Natural killer cell (primary cell): ENCODE data around the gene ID3. TPM values are rescaled to one million over a fixed set of nuclear protein-coding genes. Genes with fewer than 3 reads are reported as not detected.
A peak's percentile ranks its signal among the peaks of the same experiment; 100 is the strongest.

Experiments
- ATAC-seq, 3 donors: fragments of 150-1000 bp in 2 of 3; fragments of 200-7000 bp in 1 of 3; cut with Tn5 transposase; 1 replicate in 1 of 3; 2 replicates in 2 of 3; pipeline ENCODE4 v1.10.0; 2021; ENCODE audit warnings: mild to moderate bottlenecking in 2 of 3, moderate library complexity in 2 of 3
- DNase-seq, 2 donors: peaks; one replicate each; pipeline versions ENCODE4 v3.0.0 to v3.0.0-alpha.2; 2013 to 2021; ENCODE audit warnings: mixed read lengths in 1 of 2
- H3K27ac ChIP-seq: one replicate; pipeline ENCODE4 v1.5.1; 2013; ENCODE audit warnings: mild to moderate bottlenecking, low read length
- H3K27me3 ChIP-seq: one replicate; pipeline ENCODE4 v1.6.1; 2013; ENCODE audit warnings: low read length; ENCODE audit not compliant: control insufficient read depth, insufficient read depth
- H3K36me3 ChIP-seq: one replicate; pipeline ENCODE4 v1.6.1; 2013; ENCODE audit warnings: low read length; ENCODE audit not compliant: control insufficient read depth, insufficient read depth
- H3K4me1 ChIP-seq: one replicate; pipeline ENCODE4 v1.6.1; 2013; ENCODE audit warnings: low read length; ENCODE audit not compliant: control insufficient read depth, insufficient read depth
- H3K4me3 ChIP-seq: one replicate; pipeline ENCODE4 v1.5.1; 2013; ENCODE audit warnings: low read length
- H3K9me3 ChIP-seq: one replicate; pipeline ENCODE4 v1.6.1; 2013; ENCODE audit warnings: low read length; ENCODE audit not compliant: control insufficient read depth, insufficient read depth
- H3K27ac Mint-ChIP-seq, 2 donors: one replicate each; pipeline ENCODE4 v1.8.0; 2022; ENCODE audit warnings: mild to moderate bottlenecking in 2 of 2, mixed read lengths in 2 of 2, moderate library complexity in 1 of 2
- H3K27me3 Mint-ChIP-seq, 2 donors: one replicate each; pipeline ENCODE4 v1.8.0; 2022; ENCODE audit warnings: low read depth in 2 of 2, mixed read lengths in 2 of 2
- H3K36me3 Mint-ChIP-seq: one replicate; pipeline ENCODE4 v1.8.0; 2022; ENCODE audit warnings: mixed read lengths
- H3K4me1 Mint-ChIP-seq, 2 donors: one replicate each; pipeline ENCODE4 v1.8.0; 2022; ENCODE audit warnings: mixed read lengths in 2 of 2
- H3K4me3 Mint-ChIP-seq: one replicate; pipeline ENCODE4 v1.8.0; 2022; ENCODE audit warnings: mild to moderate bottlenecking, moderate library complexity, mixed read lengths
- H3K9me3 Mint-ChIP-seq, 2 donors: one replicate each; pipeline ENCODE4 v1.8.0; 2022; ENCODE audit warnings: mixed read lengths in 2 of 2
- WGBS: methylation state at CpG from one replicate; pipeline ENCODE4 v1.1.7; 2013; ENCODE audit warnings: missing lambda C conversion rate; ENCODE audit not compliant: insufficient coverage; 5-methylcytosine and 5-hydroxymethylcytosine counted together
- intact Hi-C: fragments of 100-400 bp; cut with micrococcal nuclease; formaldehyde crosslinking; loops from one replicate; pipeline ENCODE4 v1.14.2; 2022
- total RNA-seq, 4 donors: library from RNA; stranded (reverse); fragments of 120-200 nt in 1 of 4; gene quantifications; one replicate each; pipeline versions ENCODE4 v1.2.3 to v1.2.4, GENCODE V29; 2013 to 2022
- TF ChIP-seq, protein P1 (sequence below): fragments of 200-600 bp; IDR thresholded peaks from one replicate; pipeline ENCODE4 v1.8.0; 2022; ENCODE audit warnings: antibody characterized with exemption

The ID3 gene
- total RNA-seq, 3 donors from 2014 or later (not counting 1 experiment from before 2014, with no cell fraction given): 0.29 to 6.5 (median 2.4) TPM

DNA sequence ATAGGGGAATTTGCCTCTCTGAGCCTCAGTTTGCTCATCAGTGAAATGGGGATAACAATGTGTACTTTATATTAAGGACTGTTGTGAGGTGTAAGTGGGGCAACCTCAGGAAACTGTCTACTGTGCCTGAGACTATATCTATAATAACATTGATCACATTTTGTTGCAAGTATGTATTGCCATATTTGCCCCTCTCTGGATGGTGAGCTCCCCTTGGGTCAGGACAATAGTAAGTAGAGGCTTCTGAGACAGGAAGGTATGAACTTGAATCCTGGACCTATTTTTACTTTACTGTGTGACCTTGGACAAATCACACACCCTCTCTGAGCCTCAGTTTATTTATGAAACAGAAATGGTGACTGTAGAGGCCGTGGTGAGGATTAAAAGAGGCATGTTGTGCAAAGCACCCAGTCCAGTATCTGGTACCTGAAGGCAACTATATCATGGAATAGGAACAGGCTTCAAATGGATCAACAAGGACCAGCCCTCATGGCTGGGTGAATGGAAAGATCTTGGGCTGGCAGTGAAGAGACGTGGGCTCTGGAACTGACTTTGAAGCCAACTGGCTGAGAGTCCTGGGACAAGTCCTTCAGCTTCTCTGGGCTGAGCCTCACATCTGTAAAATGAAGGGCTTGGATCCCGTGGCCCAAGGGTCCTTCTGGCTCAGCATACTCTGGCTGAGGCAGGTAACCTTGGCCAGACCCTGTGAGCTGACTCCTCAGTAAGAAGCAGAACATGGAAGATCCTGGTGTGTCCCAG lies 35.0 kb upstream of the ID3 start:
- Histone ChIP-seq H3K27ac (peak overlapping the region; percentile 20), H3K27me3 (no peaks in the 10 kb centered on the region), H3K4me1 (peaks cover 67% of the 10 kb centered on the region), H3K36me3 (no peaks in the 10 kb centered on the region), H3K4me3 (no peak overlapping the region), H3K9me3 (no peaks in the 10 kb centered on the region)
- Mint-ChIP-seq H3K27me3 (no peaks in the 10 kb centered on the region), H3K4me1 (peaks cover 27 to 41% of the 10 kb centered on the region in 2 donors), H3K27ac (no peak overlapping the region), H3K4me3 (no peak overlapping the region), H3K9me3 (no peaks in the 10 kb centered on the region), H3K36me3 (no peaks in the 10 kb centered on the region)
- ATAC-seq (no peak), DNase-seq (no peak)
- TF ChIP-seq, protein P1, sequence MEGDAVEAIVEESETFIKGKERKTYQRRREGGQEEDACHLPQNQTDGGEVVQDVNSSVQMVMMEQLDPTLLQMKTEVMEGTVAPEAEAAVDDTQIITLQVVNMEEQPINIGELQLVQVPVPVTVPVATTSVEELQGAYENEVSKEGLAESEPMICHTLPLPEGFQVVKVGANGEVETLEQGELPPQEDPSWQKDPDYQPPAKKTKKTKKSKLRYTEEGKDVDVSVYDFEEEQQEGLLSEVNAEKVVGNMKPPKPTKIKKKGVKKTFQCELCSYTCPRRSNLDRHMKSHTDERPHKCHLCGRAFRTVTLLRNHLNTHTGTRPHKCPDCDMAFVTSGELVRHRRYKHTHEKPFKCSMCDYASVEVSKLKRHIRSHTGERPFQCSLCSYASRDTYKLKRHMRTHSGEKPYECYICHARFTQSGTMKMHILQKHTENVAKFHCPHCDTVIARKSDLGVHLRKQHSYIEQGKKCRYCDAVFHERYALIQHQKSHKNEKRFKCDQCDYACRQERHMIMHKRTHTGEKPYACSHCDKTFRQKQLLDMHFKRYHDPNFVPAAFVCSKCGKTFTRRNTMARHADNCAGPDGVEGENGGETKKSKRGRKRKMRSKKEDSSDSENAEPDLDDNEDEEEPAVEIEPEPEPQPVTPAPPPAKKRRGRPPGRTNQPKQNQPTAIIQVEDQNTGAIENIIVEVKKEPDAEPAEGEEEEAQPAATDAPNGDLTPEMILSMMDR: no peak
- 88% methylated on average over 3 of the region's 3 CpGs for WGBS
- intact Hi-C loops: no loop called here

DNA sequence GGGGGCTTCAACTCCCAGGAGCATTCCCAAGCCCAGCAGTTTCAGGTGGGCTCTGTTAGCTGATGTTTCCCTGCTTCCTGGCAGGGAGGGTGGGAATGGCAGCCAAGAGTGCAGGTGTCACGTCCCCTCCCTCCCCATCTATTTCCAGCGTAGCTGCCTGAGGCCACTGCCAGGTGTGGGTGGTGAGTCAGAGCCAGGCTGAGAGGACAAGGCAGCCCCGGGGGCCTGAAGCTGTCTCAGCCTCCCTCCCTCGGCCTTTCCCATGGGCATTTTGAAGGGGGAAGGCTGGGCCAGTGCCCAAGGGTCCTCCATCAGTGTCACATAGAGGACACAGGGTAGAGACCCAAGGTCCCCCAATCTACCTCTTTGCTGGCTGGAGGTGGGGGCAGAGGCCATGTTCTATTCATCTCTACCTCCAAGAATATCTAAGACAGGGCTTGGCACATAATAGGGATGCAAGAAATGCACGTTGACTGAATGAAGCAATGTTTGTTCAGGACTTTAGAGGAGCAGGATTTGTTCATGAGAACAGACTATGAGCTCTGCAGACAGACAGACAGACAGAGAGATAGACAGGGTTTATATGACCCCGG lies 34.4 kb upstream of the ID3 start:
- Histone ChIP-seq H3K9me3 (no peaks in the 10 kb centered on the region), H3K4me3 (no peak overlapping the region), H3K27me3 (no peaks in the 10 kb centered on the region), H3K27ac (peak overlapping the region; percentile 5), H3K4me1 (peaks cover 64% of the 10 kb centered on the region), H3K36me3 (no peaks in the 10 kb centered on the region)
- Mint-ChIP-seq H3K36me3 (no peaks in the 10 kb centered on the region), H3K4me3 (no peak overlapping the region), H3K9me3 (no peaks in the 10 kb centered on the region), H3K27me3 (no peaks in the 10 kb centered on the region), H3K27ac (no peak overlapping the region), H3K4me1 (peaks cover 27 to 41% of the 10 kb centered on the region in 2 donors)
- no peak for DNase-seq
- intact Hi-C loops: no loop called here
- ATAC-seq: no peak
- TF ChIP-seq, protein P1: no peak
- 60% methylated on average over 4 of the region's 6 CpGs for WGBS

DNA sequence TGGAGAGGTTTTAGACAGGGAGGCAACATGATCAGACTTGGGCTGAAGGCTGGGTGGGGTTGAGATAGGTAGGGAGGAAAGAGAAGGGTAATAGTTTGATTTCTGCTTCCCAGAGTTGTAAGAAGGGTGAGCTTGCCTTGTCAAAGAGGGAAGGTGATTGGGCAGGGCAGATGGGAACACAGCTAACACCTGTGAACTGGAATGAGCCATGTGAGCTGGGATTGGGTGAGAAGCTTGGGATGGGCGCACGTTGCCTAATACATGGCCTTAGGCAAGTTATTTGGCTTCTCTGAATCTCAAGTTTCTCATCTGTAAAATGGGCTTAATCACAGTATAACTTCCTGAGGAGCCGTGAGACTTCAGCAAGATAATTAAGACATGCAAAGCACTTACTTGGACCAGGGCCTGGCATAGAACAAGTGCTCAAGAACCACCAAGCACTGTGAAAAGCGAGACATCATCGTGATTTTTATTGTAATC lies 33.8 kb upstream of the ID3 start:
- DNase-seq (no peak), ATAC-seq (no peak)
- H3K9me3 Mint-ChIP-seq: no peaks in the 10 kb centered on the region
- WGBS: 89% methylated on average over 5 of the region's 5 CpGs
- Histone ChIP-seq H3K27me3 (no peaks in the 10 kb centered on the region), H3K4me1 (peaks cover 58% of the 10 kb centered on the region), H3K9me3 (no peaks in the 10 kb centered on the region), H3K4me3 (no peak overlapping the region), H3K36me3 (no peaks in the 10 kb centered on the region), H3K27ac (peak overlapping the region; percentile 72)
- H3K36me3 Mint-ChIP-seq: no peaks in the 10 kb centered on the region
- TF ChIP-seq, protein P1: no peak
- H3K4me3 Mint-ChIP-seq: no peak overlapping the region
- H3K27ac Mint-ChIP-seq: peak overlapping the region in 1 of 2 donors; percentile 33
- intact Hi-C loops: no loop called here
- H3K27me3 Mint-ChIP-seq: no peaks in the 10 kb centered on the region
- H3K4me1 Mint-ChIP-seq: peaks cover 26 to 40% of the 10 kb centered on the region in 2 donors
